A673 (cell line): ENCODE data around the gene GAS2. TPM values are rescaled to one million over a fixed set of nuclear protein-coding genes. Genes with fewer than 3 reads are reported as not detected.
A peak's percentile ranks its signal among the peaks of the same experiment; 100 is the strongest.

Experiments
- BruUV-seq: library from RNA; stranded (reverse); fragments of 400-500 nt; replicated peaks from 2 replicates; lab custom pipeline; 2021; lab: Mats Ljungman, UMichigan
- CTCF ChIA-PET: fragments of 300-600 bp; sonication (Branson Sonifier 250); formaldehyde crosslinking; loops from one replicate; lab custom pipeline; 2022; ENCODE audit warnings: antibody characterized with exemption; lab: Charles Lee
- POLR2A ChIA-PET: fragments of 300-600 bp; sonication (Branson Sonifier 250); formaldehyde crosslinking; loops from one replicate; lab custom pipeline; 2022; ENCODE audit warnings: antibody characterized with exemption; ENCODE audit not compliant: low non-redundant PET; lab: Charles Lee
- DNase-seq: peaks from one replicate; pipeline ENCODE4 v3.0.0-alpha.2; 2015; ENCODE audit warnings: low spot score
- H3K27ac ChIP-seq: fragments of 200-600 bp; sonication (generic); 2 replicates; pipeline ENCODE4 v1.5.1; 2016; ENCODE audit warnings: mixed run types, low read depth, mild to moderate bottlenecking, mixed read lengths, antibody characterized with exemption, low read length; ENCODE audit not compliant: poor library complexity, severe bottlenecking
- H3K27me3 ChIP-seq: fragments of 200-600 bp; sonication (generic); replicated peaks from 2 replicates; pipeline ENCODE4 v1.6.1; 2017; ENCODE audit warnings: mixed run types, low read depth, mild to moderate bottlenecking, mixed read lengths, antibody characterized with exemption, low read length; ENCODE audit not compliant: insufficient read depth, poor library complexity
- H3K36me3 ChIP-seq: fragments of 200-600 bp; sonication (generic); 2 replicates; pipeline ENCODE4 v1.6.1; 2016; ENCODE audit warnings: mixed run types, mild to moderate bottlenecking, mixed read lengths, antibody characterized with exemption, low read length; ENCODE audit not compliant: insufficient read depth, poor library complexity, severe bottlenecking
- H3K4me1 ChIP-seq: fragments of 200-600 bp; sonication (generic); 2 replicates; pipeline ENCODE4 v1.6.1; 2017; ENCODE audit warnings: mixed run types, mild to moderate bottlenecking, mixed read lengths, antibody characterized with exemption, low read length; ENCODE audit not compliant: insufficient read depth, poor library complexity, severe bottlenecking
- H3K4me3 ChIP-seq: fragments of 200-600 bp; sonication (generic); 2 replicates; pipeline ENCODE4 v1.5.1; 2016; ENCODE audit warnings: low read depth, mixed run types, mild to moderate bottlenecking, mixed read lengths, low read length; ENCODE audit not compliant: poor library complexity, severe bottlenecking
- H3K9me3 ChIP-seq: fragments of 200-600 bp; sonication (generic); 2 replicates; pipeline ENCODE4 v1.6.1; 2016; ENCODE audit warnings: mixed run types, low read depth, mild to moderate bottlenecking, mixed read lengths, antibody characterized with exemption, low read length; ENCODE audit not compliant: poor library complexity, severe bottlenecking
- CTCF ChIP-seq: fragments of 300-800, 200-600 bp; sonication (generic); conservative IDR thresholded peaks from 2 replicates; pipeline ENCODE4 v1.5.1; 2017; ENCODE audit warnings: low read depth, mild to moderate bottlenecking, antibody characterized with exemption, low read length, moderate library complexity, mixed read lengths
- EZH2 ChIP-seq: fragments of 200-600 bp; sonication (generic); IDR thresholded peaks from 2 replicates; pipeline ENCODE4 v1.6.1; 2017; ENCODE audit warnings: borderline replicate concordance, low read depth, mild to moderate bottlenecking, mixed read lengths, antibody characterized with exemption, low read length; ENCODE audit not compliant: poor library complexity, severe bottlenecking
- intact Hi-C: fragments of 100-400 bp; cut with micrococcal nuclease; formaldehyde crosslinking; loops from one replicate; pipeline ENCODE4 v1.10.0; 2022; ENCODE audit not compliant: unreplicated experiment
- total RNA-seq: library from RNA; stranded (reverse); gene quantifications from 2 replicates; pipeline ENCODE4 v1.2.3, GENCODE V29; 2021

GAS2 gene
- total RNA-seq, 1 experiment from 2014 or later, result 1.8 TPM

- BruUV-seq, result no TSS peak
- H3K27ac ChIP-seq, result no peak overlapping the region
- ChIA-PET CTCF (no interaction called here), POLR2A (no interaction called here)
- TF ChIP-seq EZH2 (no peak), CTCF (no peak)
- no peaks in the 10 kb centered on the region for H3K4me1 ChIP-seq
- intact Hi-C loops, result no loop called here
- no peaks in the 10 kb centered on the region for H3K9me3 ChIP-seq
- H3K4me3 ChIP-seq, result no peak overlapping the region
- no peak for DNase-seq
- H3K27me3 ChIP-seq, result peaks cover 50% of the 10 kb centered on the region
- H3K36me3 ChIP-seq, result no peaks in the 10 kb centered on the region
These were observed 1.8 kb downstream of the GAS2 start for GRCh38 chr11:22668005-22668796.

- no TSS peak for BruUV-seq
- Histone ChIP-seq H3K27ac (no peak overlapping the region), H3K4me3 (no peak overlapping the region), H3K4me1 (no peaks in the 10 kb centered on the region), H3K36me3 (no peaks in the 10 kb centered on the region), H3K9me3 (no peaks in the 10 kb centered on the region), H3K27me3 (peaks cover 50% of the 10 kb centered on the region)
- ChIA-PET POLR2A (no interaction called here), CTCF (no interaction called here)
- TF ChIP-seq CTCF, result no peak
- no peak for TF ChIP-seq EZH2
- intact Hi-C loops, result no loop called here
- DNase-seq, result no peak
These were observed 3.0 kb downstream of the GAS2 start for GRCh38 chr11:22669368-22669767.

GRCh38 chr11:22670830-22671229, 4.4 kb downstream of the GAS2 start:
- H3K27ac ChIP-seq, result no peak overlapping the region
- POLR2A ChIA-PET, result no interaction called here
- H3K4me3 ChIP-seq, result no peak overlapping the region
- no peaks in the 10 kb centered on the region for H3K9me3 ChIP-seq
- H3K27me3 ChIP-seq, result peaks cover 35% of the 10 kb centered on the region
- no peaks in the 10 kb centered on the region for H3K36me3 ChIP-seq
- no peaks in the 10 kb centered on the region for H3K4me1 ChIP-seq
- BruUV-seq, result no TSS peak
- TF ChIP-seq CTCF (peak; percentile 47; the same call in 1 of the 2 replicates), EZH2 (no peak)
- intact Hi-C loops, result loop anchor here (2.0 kb wide), 1 partner anchor 116 kb away; no protein-coding TSS in a partner anchor
- CTCF ChIA-PET, result interaction anchor here (1.3 kb wide), 1 partner anchor 117 kb away, joined by 8 read pairs; no protein-coding TSS in a partner anchor
- peak; percentile 43 for DNase-seq
